Measurements from ENCODE around the gene FAM168A. TPM values are rescaled to one million over a fixed set of nuclear protein-coding genes. Genes with fewer than 3 reads are reported as not detected.

Gene FAM168A
- polyA plus RNA-seq, 4 donors: 42.2 to 50.6 (median 46.0) TPM

DNA sequence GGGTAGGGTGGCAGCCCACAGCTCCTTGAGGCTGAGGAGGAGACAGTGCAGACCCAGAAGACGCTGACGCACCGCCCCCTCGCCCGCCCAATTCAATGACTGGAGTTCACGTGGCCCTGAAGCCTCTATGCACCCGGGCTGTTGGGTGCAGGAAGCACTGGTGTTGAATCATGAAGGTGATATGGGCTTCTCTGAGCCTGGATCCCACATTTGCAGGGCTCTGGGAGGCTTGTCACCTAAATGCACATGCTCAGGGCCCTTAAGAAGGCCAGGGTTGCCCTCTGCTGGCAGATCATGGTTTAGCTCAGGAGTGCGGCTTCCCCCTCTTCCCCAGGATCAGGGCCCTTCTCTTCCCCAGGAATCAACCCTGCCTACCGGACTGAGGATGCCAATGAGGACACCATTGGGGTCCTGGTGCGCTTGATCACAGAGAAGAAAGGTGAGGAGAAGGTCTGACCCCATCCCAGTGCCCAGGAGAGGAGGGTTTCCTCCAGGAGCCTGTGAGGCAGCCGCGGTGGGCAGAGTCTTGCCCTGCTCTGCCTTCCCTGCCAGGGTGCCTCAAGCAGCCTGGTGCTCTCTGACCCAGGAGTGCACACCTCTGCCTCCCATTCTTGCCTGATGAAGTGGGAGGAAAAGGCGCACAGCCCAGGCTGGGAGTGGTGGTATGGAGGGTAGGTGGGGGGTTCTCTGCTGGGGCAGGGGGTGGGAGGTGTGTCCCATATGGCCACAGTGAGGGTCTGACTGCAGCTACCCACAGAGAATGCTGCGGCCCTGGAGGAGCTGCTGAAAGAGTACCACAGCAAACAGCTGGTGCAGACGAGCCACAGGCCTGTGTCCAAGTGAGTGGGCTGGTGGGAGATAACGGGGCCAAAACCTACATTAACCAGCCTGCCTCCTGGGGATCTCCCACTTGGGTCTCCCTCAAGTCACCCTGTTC, 204.2 kb downstream of the FAM168A start:
- DNase-seq (ENCODE audit: low read depth in 4 of 4, low spot score in 3 of 4): no peak

DNA sequence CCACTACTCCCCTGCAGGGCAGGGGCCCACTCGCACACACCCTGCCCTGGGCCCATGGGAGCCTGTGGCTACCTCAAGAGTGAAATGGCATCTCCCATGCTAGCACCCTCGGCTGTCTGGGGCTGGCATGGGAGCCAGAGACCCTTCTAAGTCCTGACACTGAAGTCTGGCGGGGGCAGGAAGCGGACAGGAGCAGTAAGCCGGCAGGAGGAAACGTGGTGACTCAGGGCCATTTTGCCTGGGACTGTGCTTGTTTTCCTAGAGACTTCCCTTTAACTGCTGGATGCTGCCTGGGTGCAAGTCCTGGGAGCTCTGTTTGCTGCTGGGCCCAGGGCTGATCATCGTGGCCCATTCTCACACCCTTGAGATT, 204.9 kb downstream of the FAM168A start:
- DNase-seq (ENCODE audit: low read depth in 4 of 4, low spot score in 3 of 4): no peak

DNA sequence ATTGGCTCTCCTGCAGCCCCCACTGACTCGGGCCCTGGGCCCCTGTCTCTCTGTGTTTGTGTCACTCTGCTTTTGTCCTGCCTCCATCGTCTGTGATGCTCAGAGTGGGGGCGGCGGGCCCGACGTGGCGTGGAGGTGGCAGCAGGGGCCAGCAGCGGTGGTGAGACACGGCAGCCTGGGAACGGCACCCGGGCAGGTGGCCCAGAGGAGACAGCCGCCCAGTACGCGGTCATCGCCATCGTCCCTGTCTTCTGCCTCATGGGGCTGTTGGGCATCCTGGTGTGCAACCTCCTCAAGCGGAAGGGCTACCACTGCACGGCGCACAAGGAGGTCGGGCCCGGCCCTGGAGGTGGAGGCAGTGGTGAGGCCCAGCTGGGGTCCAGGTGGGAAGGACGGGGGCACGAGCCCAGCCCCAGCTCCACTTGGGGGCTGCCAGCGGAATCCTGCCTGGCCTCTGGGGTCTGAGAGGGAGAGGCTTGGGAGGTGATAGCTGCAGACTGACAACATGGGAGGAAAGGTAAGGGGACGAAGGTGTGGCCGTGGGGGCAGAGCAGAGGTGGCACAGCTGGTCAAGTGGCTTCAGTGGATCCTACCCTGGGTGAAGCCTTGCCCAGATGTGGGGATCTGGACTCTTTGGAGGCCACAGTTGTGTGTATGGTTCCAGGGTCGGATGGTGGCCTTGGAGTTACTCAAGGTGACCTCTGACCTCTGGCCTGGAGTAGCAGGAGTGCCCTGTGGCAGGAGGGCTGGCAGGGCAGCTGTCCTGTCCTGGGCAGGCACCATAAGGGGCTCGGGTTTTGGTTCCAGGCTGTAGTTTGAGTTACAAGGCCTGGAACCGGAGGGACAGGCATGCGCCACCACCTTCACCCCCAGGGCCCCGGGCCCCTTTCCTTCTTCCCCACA, 205.6 kb downstream of the FAM168A start:
- no peak for DNase-seq (ENCODE audit: low read depth in 4 of 4, low spot score in 3 of 4)

DNA sequence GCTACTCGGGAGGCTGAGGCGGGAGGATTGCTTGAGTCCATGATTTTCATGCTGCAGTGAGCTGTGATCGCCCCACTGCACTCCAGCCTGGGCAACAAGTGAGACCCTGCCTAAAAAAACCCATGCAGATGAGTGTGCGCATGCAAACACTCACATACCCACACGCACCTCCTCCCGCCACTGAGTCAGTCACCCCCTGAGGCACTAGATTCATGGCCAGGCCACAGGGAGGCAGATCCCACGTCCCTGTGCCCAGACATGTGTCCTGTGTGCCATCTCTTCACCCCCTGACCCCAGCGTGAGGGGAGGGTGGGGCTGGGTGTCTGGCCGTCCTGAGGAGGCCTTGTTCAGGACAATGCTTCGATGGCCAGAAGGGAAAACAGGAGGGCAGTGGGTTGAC, 206.2 kb downstream of the FAM168A start:
- no peak for DNase-seq (ENCODE audit: low read depth in 4 of 4, low spot score in 3 of 4)

DNA sequence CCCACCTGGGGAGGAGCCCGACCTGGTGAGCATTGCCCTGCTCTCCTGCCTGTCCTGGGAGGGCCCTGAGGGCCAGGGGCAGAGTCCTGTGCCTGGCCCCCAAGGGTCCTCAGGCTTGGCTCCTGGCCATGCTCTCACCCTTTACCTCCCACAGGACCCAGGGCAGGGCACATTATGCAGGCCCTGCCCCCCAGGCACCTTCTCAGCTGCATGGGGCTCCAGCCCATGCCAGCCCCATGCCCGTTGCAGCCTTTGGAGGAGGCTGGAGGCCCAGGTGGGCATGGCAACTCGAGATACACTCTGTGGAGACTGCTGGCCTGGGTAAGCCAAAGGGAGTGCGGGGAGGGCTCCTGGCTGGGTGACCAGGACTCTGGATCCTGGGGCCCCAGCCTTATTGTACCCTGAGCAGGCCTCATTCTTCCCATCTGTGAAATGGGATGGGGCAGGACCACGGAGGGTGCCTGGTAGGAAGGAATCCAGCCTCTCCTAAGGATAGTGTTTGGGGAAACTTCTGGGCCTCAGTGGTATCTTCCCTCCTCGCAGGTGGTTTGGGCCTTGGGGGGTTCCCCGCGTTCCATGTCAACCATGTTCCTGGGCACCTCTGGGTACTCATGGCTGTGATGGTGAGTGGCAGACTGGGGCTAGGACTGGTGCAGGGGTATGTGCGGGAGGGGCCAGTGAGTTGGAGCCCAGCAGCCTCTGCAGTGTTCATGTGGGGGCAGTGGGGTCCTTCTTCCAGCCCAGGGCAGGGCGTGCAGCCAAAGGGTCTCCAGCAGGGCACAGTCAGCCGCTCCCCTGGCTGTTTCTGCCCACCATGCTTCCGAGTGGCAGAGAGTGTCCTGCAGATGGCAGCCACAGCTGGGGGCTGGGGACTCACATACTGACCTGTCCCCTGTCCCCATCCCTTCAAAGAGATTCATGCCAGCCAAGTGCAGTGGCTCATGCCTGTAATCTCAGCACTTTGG, 207.0 kb downstream of the FAM168A start:
- DNase-seq (ENCODE audit: low read depth in 4 of 4, low spot score in 3 of 4): no peak

DNA sequence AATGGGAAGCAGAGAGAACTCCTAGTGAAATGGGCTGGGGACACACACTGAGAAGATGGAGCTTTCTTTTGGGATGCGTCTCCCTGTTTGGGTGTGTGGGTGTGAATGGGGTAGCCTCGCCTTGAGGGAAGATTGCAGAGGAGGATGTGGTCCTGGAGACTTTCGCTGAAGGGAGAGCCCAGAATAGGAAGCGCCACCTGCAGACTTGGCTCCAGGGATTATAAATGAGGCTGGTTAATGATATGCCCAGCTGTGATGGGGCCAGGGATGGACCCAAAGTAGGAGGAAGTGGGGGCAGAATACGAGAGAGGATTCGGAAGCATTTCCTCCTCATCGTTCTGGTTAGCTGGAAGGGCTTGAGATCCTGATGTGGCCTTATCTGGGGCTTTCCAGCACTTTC, 208.0 kb downstream of the FAM168A start:
- no peak for DNase-seq (ENCODE audit: low read depth in 4 of 4, low spot score in 3 of 4)

DNA sequence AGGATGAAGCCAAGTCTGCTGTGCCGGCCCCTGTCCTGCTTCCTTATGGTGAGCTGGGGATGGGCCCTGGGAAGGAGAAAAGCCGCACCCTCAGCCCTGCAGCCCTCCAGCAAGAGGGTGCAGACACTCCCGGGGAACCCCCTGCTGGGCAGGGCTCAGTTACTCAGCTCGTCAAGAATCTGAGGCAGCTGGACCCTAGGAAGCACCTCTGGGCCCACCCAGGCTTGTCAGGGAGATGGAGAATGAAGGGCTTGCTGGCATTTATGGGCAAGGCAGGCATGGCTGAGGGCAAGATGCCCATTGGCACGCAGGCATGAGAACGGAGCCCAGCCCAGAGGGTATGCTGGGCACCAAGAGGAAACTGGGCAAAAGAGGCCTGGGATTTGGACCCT, 208.8 kb downstream of the FAM168A start:
- no peak for DNase-seq (ENCODE audit: low read depth in 4 of 4, low spot score in 3 of 4)

DNA sequence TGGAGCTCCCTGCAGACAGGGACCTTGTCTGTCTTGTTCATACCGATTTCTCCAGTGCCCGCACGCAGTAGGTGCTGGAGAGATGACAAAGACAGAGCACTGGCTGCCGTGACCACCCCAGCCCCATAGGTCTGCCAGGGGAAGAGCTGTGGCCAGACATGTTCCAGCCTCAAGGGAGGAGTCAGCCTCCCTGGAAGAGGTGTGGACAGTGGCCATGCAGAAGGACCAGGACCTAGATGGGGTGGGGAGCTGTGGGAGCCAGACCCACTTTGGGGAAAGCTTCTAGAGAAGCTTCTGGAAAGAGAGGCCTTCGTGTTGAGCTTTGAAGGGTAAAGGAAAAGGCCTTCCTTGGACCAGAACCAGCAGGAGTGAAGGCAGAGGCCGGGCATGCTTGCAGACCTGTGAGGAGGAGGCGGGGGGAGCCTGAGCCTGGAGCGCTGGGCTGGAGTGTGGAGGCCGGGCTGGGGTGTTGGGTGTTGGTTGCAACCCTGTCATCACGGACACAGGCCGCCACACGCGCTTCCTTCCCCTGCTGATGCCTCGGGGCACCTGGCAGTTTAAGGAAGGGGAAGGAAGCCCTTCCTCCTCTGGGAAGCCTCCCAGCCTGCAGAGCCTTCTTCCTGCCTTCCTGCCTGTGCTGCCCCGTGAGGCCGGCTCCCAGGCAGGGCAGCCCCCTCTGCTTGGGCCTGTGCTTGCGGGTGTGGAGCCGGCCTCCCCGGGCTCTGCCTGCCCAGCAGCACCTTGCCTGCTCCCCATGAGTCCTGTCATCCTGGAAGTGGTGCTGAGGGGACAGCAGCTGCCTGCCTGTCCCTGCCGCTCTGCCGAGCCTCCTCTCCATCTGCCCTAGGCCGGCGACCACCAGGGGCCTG, 209.4 kb downstream of the FAM168A start:
- DNase-seq (ENCODE audit: low read depth in 4 of 4, low spot score in 3 of 4): no peak

DNA sequence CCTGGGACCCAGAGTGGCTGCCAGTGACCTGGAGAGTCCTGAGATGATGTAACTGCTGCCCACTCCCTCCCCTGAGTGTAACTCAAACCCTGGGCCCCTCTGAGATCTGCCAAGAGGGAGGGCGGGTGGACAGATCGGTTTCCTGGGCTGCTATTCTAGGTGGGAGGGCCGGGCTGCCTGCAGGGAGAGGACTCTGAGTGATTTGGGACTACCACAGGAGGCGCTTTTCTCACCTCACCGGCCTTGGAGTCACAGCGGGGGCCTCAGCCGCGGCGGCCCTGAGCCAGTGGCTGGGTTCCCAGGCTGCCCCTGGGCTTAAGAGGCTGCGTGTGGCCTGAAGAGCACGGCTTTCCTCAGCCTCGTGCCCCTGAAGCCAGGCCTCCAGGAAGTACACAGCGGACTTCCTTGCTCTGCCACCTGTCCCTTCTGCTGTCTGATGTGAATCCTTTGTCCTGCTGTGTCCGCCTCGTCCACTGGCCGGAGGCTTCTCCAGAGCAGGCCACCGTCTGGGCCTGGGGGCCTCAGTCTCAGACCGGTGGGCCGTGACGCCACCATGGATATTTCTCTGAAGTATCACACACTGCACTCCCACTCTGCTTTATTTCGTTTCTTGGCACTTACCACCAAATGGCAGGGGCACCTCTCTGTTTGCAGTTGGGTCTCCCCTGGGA, 210.2 kb downstream of the FAM168A start:
- DNase-seq (ENCODE audit: low read depth in 4 of 4, low spot score in 3 of 4): no peak

DNA sequence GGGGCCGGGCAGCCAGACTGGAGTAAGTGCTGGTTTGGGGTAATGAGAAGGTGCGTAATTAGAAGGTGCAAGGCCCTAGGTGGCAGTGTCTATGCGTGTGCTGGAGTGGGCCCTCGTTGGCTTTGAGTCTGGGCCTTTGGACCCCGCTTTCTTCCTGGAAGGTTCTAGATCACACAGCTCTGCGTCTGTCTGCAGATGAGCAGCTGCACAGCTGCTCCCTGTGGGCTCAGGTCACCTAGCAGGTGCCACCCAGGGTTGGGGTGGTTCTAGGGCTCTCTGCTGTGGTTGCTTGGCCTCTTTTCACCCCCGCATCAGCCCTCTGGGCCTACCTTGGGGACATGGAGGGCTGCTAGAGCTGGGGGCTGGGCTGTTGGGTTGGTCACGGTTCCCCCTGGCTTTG, 211.4 kb downstream of the FAM168A start:
- no peak for DNase-seq (ENCODE audit: low read depth in 4 of 4, low spot score in 3 of 4)

DNA sequence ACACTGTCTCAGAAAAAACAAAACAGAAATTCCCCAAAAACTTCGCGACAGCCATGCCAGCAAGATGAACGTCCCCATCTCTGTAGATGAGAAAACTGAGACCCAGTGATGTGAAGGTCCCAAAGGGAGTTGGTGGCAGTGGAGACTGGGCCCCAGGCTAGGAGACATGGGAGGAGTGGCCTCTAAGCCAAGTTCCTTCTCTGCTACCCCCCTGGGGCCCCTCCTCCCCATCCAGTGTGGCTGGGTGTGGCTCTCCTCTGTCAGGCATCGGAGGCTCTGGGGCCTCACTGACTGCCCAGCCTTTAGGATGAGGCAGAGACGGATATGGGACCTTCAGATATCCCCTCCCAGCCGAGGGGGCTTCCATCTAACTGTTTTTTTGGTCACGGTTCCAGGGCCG, 211.9 kb downstream of the FAM168A start:
- no peak for DNase-seq (ENCODE audit: low read depth in 4 of 4, low spot score in 3 of 4)

DNA sequence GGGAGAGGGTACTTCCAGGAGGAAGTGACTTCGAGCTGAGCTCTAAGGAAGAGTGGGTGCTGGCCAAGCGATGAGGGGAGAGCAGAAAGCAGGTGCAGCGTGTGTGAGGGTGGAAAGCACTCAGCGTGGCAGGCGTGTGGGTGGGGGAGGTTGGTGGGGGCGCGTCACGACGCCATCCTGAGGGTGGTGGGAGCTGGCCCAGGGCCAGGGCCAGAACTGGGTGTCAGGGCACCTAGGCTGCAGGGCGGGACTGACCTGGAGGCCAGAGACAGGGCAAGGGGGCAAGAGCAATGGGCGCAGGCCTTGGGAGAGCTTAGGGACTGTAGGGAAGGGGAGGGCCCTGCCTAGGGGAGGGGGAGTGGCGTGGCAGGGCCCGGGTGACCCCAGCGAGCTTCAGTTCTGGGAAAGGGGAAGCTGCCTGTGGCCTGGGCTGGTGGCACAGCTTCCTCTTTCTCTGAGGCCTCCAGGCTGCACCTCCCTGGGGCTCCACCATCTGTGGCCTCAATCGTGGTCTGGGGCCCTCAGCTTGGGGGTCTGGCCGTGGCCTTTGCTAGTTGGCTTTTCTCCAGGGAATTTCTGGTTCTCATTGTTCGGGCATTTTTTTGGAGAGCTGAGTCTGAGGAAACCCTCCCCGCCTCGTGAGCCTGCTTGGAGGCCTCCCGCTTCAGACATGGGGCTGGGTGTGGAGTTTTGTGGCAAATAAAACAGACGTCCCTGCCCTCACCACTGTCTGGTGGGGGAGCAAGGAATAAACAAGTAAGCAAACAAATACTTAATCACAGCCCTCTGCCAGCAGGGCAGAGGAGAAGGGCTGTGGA, 212.8 kb downstream of the FAM168A start:
- DNase-seq (ENCODE audit: low read depth in 4 of 4, low spot score in 3 of 4): no peak

DNA sequence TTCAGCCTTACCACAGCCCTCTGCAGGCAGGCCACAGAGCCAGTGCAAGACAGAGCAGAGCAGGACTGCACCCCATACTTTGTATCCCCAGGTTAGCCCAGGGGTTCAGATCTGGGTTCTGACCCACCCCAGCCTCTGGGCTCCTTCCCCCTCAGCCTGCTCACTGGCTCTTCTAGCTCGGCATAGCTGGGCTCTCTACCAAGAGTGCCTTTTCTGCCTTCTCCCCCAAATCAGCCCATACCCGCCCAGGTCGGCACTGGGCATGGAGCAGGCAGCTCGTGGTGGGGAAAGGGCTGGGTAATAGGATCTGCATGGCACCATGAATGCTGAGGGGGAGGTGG, 213.4 kb downstream of the FAM168A start:
- no peak for DNase-seq (ENCODE audit: low read depth in 4 of 4, low spot score in 3 of 4)

DNA sequence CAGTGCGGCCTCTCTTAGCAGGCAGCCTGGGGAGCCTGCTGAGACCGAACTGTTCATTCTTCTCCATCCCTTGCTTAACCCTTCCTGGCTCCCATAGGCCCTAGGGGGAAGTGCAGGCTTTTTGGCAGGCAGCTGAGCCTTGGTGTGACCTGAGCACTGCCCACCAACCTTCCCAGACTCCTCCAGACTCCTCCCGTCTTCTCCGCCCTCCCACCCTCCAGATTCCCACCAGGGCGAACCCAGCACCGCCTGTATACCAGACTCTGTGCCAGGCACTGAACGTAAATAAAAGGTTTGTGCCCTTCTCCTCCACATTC, 213.8 kb downstream of the FAM168A start:
- DNase-seq (ENCODE audit: low read depth in 4 of 4, low spot score in 3 of 4): no peak

DNA sequence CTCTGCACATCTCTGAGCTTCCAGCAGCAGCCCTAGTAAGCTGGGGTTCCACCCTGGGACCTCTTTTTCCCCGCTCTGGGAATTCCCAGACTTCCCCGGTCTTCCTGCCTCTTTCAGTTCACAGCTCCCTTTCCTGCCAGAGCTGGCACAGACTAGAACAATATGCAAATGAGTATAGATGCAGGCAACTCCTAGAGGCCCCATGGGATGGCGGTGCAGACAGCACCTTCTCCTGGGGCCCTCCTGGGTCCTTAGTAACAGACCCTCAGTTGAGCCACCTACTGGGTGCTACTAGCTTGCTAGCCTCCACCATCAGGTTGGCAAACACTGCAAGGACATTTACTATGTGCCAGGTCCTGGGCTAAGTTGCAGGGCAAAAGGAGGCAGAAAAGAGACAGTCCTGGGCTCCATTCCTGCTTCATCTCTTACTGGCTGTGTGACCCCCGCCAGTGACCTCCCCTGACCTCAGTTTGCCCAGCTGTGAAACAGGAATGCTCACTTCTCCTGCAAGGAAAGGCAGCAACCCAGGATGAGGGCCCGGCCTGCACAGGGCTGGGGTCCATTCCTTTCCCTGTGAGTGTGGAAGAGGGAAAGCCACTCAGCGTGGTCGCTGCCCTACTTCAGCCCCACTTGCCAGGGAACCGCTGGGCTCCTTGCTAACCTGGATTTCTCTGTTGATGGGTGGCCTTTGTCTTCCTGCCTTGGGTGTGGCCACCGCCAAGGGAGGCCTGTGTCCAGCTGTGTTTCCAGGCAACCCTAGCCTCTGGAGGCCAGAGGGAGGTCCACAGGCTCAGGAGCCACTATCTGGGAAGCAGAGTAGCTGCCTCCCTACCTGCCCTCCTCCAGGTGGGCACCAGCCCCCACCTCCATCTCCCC, 214.4 kb downstream of the FAM168A start:
- no peak for DNase-seq (ENCODE audit: low read depth in 4 of 4, low spot score in 3 of 4)

DNA sequence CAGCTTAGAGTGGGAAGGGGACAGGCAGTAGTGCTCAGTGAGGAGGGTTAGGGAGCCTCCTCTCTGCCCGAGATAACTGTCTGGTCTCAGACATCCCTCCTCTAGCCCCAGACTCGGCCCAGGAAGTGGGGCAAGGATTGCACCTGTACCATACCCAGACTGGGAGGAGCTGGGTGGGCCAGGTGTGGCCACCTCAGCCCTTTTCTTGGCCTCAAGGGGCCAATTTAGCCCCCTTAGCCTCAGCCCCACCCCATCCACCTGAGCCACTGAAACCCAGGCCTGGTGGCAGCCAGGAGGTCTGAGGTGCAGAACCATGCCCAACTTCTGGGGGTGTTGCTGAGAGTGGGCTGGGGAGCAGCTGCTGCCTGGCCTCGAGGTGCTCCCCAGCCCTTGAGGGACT, 215.2 kb downstream of the FAM168A start:
- no peak for DNase-seq (ENCODE audit: low read depth in 4 of 4, low spot score in 3 of 4)

DNA sequence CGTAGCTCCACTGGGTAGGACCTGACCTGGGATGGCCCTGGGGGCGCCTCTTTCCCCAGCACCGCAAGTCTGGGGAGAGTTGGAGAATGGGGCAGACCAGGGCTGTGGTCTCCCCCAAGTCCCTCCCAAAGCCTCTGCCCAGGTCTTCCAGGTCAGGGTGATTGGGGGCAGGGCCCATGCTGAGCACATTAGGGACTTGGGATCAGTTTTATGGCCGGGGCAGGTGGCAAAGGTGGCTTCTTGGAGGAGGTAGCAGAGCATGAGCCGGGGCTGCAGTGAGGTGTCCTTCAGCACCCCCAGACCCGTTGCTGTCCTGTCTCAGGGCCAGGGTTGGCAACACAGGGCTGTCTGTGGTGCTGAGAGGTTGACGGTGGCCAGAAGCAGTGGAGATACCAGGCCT, 215.7 kb downstream of the FAM168A start:
- no peak for DNase-seq (ENCODE audit: low read depth in 4 of 4, low spot score in 3 of 4)

DNA sequence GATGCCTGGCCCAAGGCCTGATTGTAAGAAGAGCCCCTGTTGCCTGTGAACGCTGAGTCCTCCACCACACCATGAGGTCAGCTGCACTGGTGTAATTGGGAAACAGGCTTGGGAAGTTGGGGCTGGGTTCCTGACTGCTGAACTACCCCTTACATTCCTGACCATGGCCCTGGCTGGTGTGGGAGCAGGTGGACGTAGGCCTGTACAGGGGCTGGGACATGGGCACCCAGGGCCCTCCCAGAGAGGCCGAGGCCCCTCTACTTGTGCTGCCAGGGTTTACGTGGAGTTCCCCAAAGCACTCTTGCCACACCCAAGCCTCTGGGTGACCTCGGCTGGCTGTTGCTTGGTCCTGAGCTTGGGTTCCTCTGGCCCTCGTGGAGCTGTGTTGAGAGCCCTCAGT, 216.3 kb downstream of the FAM168A start:
- no peak for DNase-seq (ENCODE audit: low read depth in 4 of 4, low spot score in 3 of 4)

All from left renal pelvis (tissue), 4 donors.